Activated T-helper 1 cell treated with anti-CD3 and anti-CD28 coated beads, Interleukin-12 subunit alpha, Interleukin-12 subunit beta, Interleukin-2, Interleukin-4 antibody, amounts not matched to agents 30 ng/mL and 10 ng/mL and 1 ng/mL, durations not matched to agents 14 hours and 24 hours and 36 hours (primary cell): ENCODE measurements around the gene PTRH2. TPM values are rescaled to one million over a fixed set of nuclear protein-coding genes. Genes with fewer than 3 reads are reported as not detected.
"Not testable (repeated sequence)": the region's sequence is repeated elsewhere in the genome, so short reads cannot be mapped to it uniquely, and the experiment has no call there.

Source experiments
- DNase-seq: peaks from one replicate; pipeline ENCODE4 v3.0.0; 2021; ENCODE audit warnings: low spot score
- H3K27ac Mint-ChIP-seq: one replicate; pipeline ENCODE4 v1.8.0; 2021; ENCODE audit warnings: mild to moderate bottlenecking, mixed read lengths
- H3K27me3 Mint-ChIP-seq: one replicate; pipeline ENCODE4 v1.8.0; 2022; ENCODE audit warnings: mild to moderate bottlenecking, moderate library complexity, mixed read lengths; ENCODE audit not compliant: insufficient read depth
- H3K36me3 Mint-ChIP-seq: one replicate; pipeline ENCODE4 v1.8.0; 2021; ENCODE audit warnings: low read depth, mixed read lengths
- H3K4me1 Mint-ChIP-seq: one replicate; pipeline ENCODE4 v1.8.0; 2021; ENCODE audit warnings: low read depth, mixed read lengths
- H3K4me3 Mint-ChIP-seq: one replicate; pipeline ENCODE4 v1.8.0; 2021; ENCODE audit warnings: mild to moderate bottlenecking, moderate library complexity, mixed read lengths
- H3K9me3 Mint-ChIP-seq: one replicate; pipeline ENCODE4 v1.8.0; 2021; ENCODE audit warnings: mixed read lengths
- intact Hi-C: fragments of 100-400 bp; cut with micrococcal nuclease; formaldehyde crosslinking; loops from one replicate; pipeline ENCODE4 v1.15.1; 2024
- total RNA-seq: library from RNA; stranded (reverse); gene quantifications from 2 replicates; pipeline ENCODE4 v1.2.3, GENCODE V29; 2022

Gene PTRH2
- total RNA-seq, 1 donor from 2014 or later: 49.7 TPM

- no peaks in the 10 kb centered on the region for H3K27me3 Mint-ChIP-seq
- peaks cover 64% of the 10 kb centered on the region for H3K36me3 Mint-ChIP-seq
- H3K9me3 Mint-ChIP-seq: no peaks in the 10 kb centered on the region
- H3K4me3 Mint-ChIP-seq: no peak overlapping the region
- peaks cover 7% of the 10 kb centered on the region for H3K4me1 Mint-ChIP-seq
- intact Hi-C loops: no loop called here
- no peak for DNase-seq
- H3K27ac Mint-ChIP-seq: no peak overlapping the region
These were observed 22.3 kb downstream of the PTRH2 start for GRCh38 chr17:59684967-59685366.

GRCh38 chr17:59683283-59683682 lies 23.9 kb downstream of the PTRH2 start:
- Mint-ChIP-seq H3K4me1 (peaks cover 7% of the 10 kb centered on the region), H3K4me3 (no peak overlapping the region), H3K9me3 (no peaks in the 10 kb centered on the region), H3K27ac (no peak overlapping the region), H3K36me3 (peaks cover 56% of the 10 kb centered on the region), H3K27me3 (no peaks in the 10 kb centered on the region)
- DNase-seq: no peak
- intact Hi-C loops: no loop called here

- Mint-ChIP-seq H3K36me3 (peaks cover 50% of the 10 kb centered on the region), H3K4me1 (no peaks in the 10 kb centered on the region), H3K4me3 (no peak overlapping the region), H3K27me3 (no peaks in the 10 kb centered on the region), H3K9me3 (no peaks in the 10 kb centered on the region), H3K27ac (no peak overlapping the region)
- DNase-seq: no peak
- intact Hi-C loops: no loop called here
These were observed 26.9 kb downstream of the PTRH2 start for GRCh38 chr17:59680314-59680713.

- no peak overlapping the region for H3K27ac Mint-ChIP-seq
- no peaks in the 10 kb centered on the region for H3K4me1 Mint-ChIP-seq
- intact Hi-C loops: no loop called here
- H3K27me3 Mint-ChIP-seq: no peaks in the 10 kb centered on the region
- no peaks in the 10 kb centered on the region for H3K9me3 Mint-ChIP-seq
- no peak overlapping the region for H3K4me3 Mint-ChIP-seq
- peaks cover 48% of the 10 kb centered on the region for H3K36me3 Mint-ChIP-seq
- no peak for DNase-seq
These were observed 28.3 kb downstream of the PTRH2 start for GRCh38 chr17:59678918-59679317.

GRCh38 chr17:59676716-59677115 lies 30.5 kb downstream of the PTRH2 start:
- intact Hi-C loops: no loop called here
- H3K4me1 Mint-ChIP-seq: peaks cover 2% of the 10 kb centered on the region
- H3K36me3 Mint-ChIP-seq: peaks cover 40% of the 10 kb centered on the region
- H3K27me3 Mint-ChIP-seq: no peaks in the 10 kb centered on the region
- no peak for DNase-seq
- no peak overlapping the region for H3K4me3 Mint-ChIP-seq
- no peaks in the 10 kb centered on the region for H3K9me3 Mint-ChIP-seq
- H3K27ac Mint-ChIP-seq: no peak overlapping the region

GRCh38 chr17:59675231-59675630 lies 32.0 kb downstream of the PTRH2 start:
- no peak overlapping the region for H3K27ac Mint-ChIP-seq

GRCh38 chr17:59671386-59671785 lies 35.8 kb downstream of the PTRH2 start:
- Mint-ChIP-seq H3K27ac (peak overlapping the region; percentile 20), H3K9me3 (no peaks in the 10 kb centered on the region), H3K36me3 (peaks cover 36% of the 10 kb centered on the region), H3K4me1 (peaks cover 28% of the 10 kb centered on the region), H3K4me3 (no peak overlapping the region), H3K27me3 (no peaks in the 10 kb centered on the region)
- intact Hi-C loops: no loop called here
- DNase-seq: no peak

More at GRCh38 chr17:59675231-59675630, 32.0 kb downstream of the PTRH2 start:
- no peak for DNase-seq
- H3K4me1 Mint-ChIP-seq: peaks cover 10% of the 10 kb centered on the region
- intact Hi-C loops: no loop called here
- no peak overlapping the region for H3K4me3 Mint-ChIP-seq
- H3K36me3 Mint-ChIP-seq: peaks cover 37% of the 10 kb centered on the region
- no peaks in the 10 kb centered on the region for H3K9me3 Mint-ChIP-seq
- H3K27me3 Mint-ChIP-seq: no peaks in the 10 kb centered on the region

GRCh38 chr17:59669944-59670343 lies 37.3 kb downstream of the PTRH2 start:
- DNase-seq: no peak
- Mint-ChIP-seq H3K9me3 (no peaks in the 10 kb centered on the region), H3K4me1 (peaks cover 28% of the 10 kb centered on the region), H3K27ac (peak overlapping the region; percentile 6), H3K36me3 (peaks cover 37% of the 10 kb centered on the region), H3K4me3 (no peak overlapping the region), H3K27me3 (no peaks in the 10 kb centered on the region)
- intact Hi-C loops: no loop called here

GRCh38 chr17:59669411-59669810 lies 37.8 kb downstream of the PTRH2 start:
- no peak for DNase-seq
- Mint-ChIP-seq H3K36me3 (peaks cover 39% of the 10 kb centered on the region), H3K27ac (peak overlapping the region; percentile 6), H3K4me1 (peaks cover 28% of the 10 kb centered on the region), H3K27me3 (no peaks in the 10 kb centered on the region), H3K9me3 (no peaks in the 10 kb centered on the region), H3K4me3 (no peak overlapping the region)
- intact Hi-C loops: no loop called here

- Mint-ChIP-seq H3K4me3 (no peak overlapping the region), H3K9me3 (no peaks in the 10 kb centered on the region), H3K27ac (peak overlapping the region; percentile 34), H3K27me3 (no peaks in the 10 kb centered on the region), H3K36me3 (peaks cover 40% of the 10 kb centered on the region), H3K4me1 (peaks cover 28% of the 10 kb centered on the region)
- intact Hi-C loops: no loop called here
- DNase-seq: no peak
These were observed 38.4 kb downstream of the PTRH2 start for GRCh38 chr17:59668816-59669215.

- H3K4me3 Mint-ChIP-seq: no peak overlapping the region
- no peak overlapping the region for H3K27ac Mint-ChIP-seq
- peaks cover 37% of the 10 kb centered on the region for H3K36me3 Mint-ChIP-seq
- intact Hi-C loops: no loop called here
- H3K9me3 Mint-ChIP-seq: no peaks in the 10 kb centered on the region
- H3K27me3 Mint-ChIP-seq: no peaks in the 10 kb centered on the region
- H3K4me1 Mint-ChIP-seq: peaks cover 21% of the 10 kb centered on the region
- no peak for DNase-seq
These were observed 41.0 kb downstream of the PTRH2 start for GRCh38 chr17:59666235-59666634.

GRCh38 chr17:59656624-59657023 lies 50.6 kb downstream of the PTRH2 start:
- intact Hi-C loops: not testable (repeated sequence)

GRCh38 chr17:59652119-59652518 lies 55.1 kb downstream of the PTRH2 start:
- Mint-ChIP-seq H3K27me3 (no peaks in the 10 kb centered on the region), H3K27ac (no peak overlapping the region), H3K36me3 (peaks cover 65% of the 10 kb centered on the region), H3K4me3 (no peak overlapping the region), H3K4me1 (peaks cover 55% of the 10 kb centered on the region), H3K9me3 (no peaks in the 10 kb centered on the region)
- intact Hi-C loops: no loop called here
- DNase-seq: no peak

More at GRCh38 chr17:59656624-59657023, 50.6 kb downstream of the PTRH2 start:
- peaks cover 56% of the 10 kb centered on the region for H3K36me3 Mint-ChIP-seq
- peaks cover 13% of the 10 kb centered on the region for H3K4me1 Mint-ChIP-seq
- not testable (repeated sequence) for H3K4me3 Mint-ChIP-seq, H3K27me3 Mint-ChIP-seq, DNase-seq, H3K9me3 Mint-ChIP-seq, H3K27ac Mint-ChIP-seq

- DNase-seq: no peak
- H3K4me3 Mint-ChIP-seq: no peak overlapping the region
- no peak overlapping the region for H3K27ac Mint-ChIP-seq
- H3K9me3 Mint-ChIP-seq: no peaks in the 10 kb centered on the region
- H3K4me1 Mint-ChIP-seq: peaks cover 62% of the 10 kb centered on the region
- intact Hi-C loops: no loop called here
- H3K36me3 Mint-ChIP-seq: peaks cover 72% of the 10 kb centered on the region
- no peaks in the 10 kb centered on the region for H3K27me3 Mint-ChIP-seq
These were observed 55.9 kb downstream of the PTRH2 start for GRCh38 chr17:59651346-59651745.
